Naive B cell (primary cell): ENCODE results near the gene SDHB. TPM values are rescaled to one million over a fixed set of nuclear protein-coding genes. Genes with fewer than 3 reads are reported as not detected.

Experiments
- ATAC-seq, 2 donors: fragments of 150-1000 bp; cut with Tn5 transposase; 2 replicates each; pipeline ENCODE4 v1.10.0; 2021; ENCODE audit warnings: low read depth in 2 of 2, mild to moderate bottlenecking in 2 of 2, moderate library complexity in 2 of 2
- DNase-seq: peaks from one replicate; pipeline ENCODE4 v3.0.0; 2022
- H3K27ac Mint-ChIP-seq, 6 donors: one replicate each; pipeline ENCODE4 v1.8.0; 2020 to 2022; ENCODE audit warnings: mild to moderate bottlenecking in 6 of 6, mixed read lengths in 6 of 6, moderate library complexity in 5 of 6, inconsistent platforms in 2 of 6
- H3K27me3 Mint-ChIP-seq, 3 donors: one replicate each; pipeline ENCODE4 v1.8.0; 2021 to 2022; ENCODE audit warnings: mixed read lengths in 3 of 3, mild to moderate bottlenecking in 1 of 3
- H3K36me3 Mint-ChIP-seq, 2 donors: one replicate each; pipeline ENCODE4 v1.8.0; 2020 to 2022; ENCODE audit warnings: mixed read lengths in 2 of 2, inconsistent platforms in 1 of 2, mild to moderate bottlenecking in 1 of 2
- H3K4me1 Mint-ChIP-seq, 3 donors: one replicate each; pipeline ENCODE4 v1.8.0; 2020 to 2022; ENCODE audit warnings: mixed read lengths in 3 of 3, inconsistent platforms in 1 of 3, mild to moderate bottlenecking in 1 of 3, moderate library complexity in 1 of 3
- H3K4me3 Mint-ChIP-seq, 8 donors: one replicate each; pipeline ENCODE4 v1.8.0; 2020 to 2022; ENCODE audit warnings: mild to moderate bottlenecking in 8 of 8, mixed read lengths in 8 of 8, moderate library complexity in 8 of 8, inconsistent platforms in 2 of 8
- H3K9me3 Mint-ChIP-seq, 7 donors: one replicate each; pipeline ENCODE4 v1.8.0; 2020 to 2022; ENCODE audit warnings: mixed read lengths in 7 of 7, mild to moderate bottlenecking in 5 of 7, inconsistent platforms in 2 of 7, moderate library complexity in 1 of 7
- polyA plus RNA-seq, 6 donors: library from polyadenylated mRNA; unstranded; fragments of 300-500 nt; fragmentation: Illumina TruSeq; gene quantifications; one replicate each; pipeline ENCODE4 v1.2.3, GENCODE V29; 2021; ENCODE audit warnings: low read depth in 6 of 6

Gene SDHB
- polyA plus RNA-seq, 6 donors from 2014 or later = 133 to 248 (median 150) TPM

GRCh38 chr1:16980473-16981268 is 73.2 kb downstream of the SDHB start, which contains the start of gene MFAP2:
Gene MFAP2 (minus strand): TSS chr1:16980620. CDS start chr1:16978273, 2,347 bp downstream.
- Mint-ChIP-seq H3K27ac (peak within 1 kb of the TSS in 2 of 6 donors; percentile 69 to 93), H3K36me3 (peaks cover 0 to 14% of the 10 kb centered on the region in 2 donors), H3K4me1 (peaks cover 12 to 20% (median 13%) of the 10 kb centered on the region in 3 donors), H3K9me3 (peaks cover 0 to 3% (median 0%) of the 10 kb centered on the region in 7 donors), H3K27me3 (peaks cover 16 to 35% (median 31%) of the 10 kb centered on the region in 3 donors), H3K4me3 (peak within 1 kb of the TSS; percentile 50 to 90 (median 80))
- DNase-seq (no peak), ATAC-seq (peak; percentile 54 to 65)

DNA sequence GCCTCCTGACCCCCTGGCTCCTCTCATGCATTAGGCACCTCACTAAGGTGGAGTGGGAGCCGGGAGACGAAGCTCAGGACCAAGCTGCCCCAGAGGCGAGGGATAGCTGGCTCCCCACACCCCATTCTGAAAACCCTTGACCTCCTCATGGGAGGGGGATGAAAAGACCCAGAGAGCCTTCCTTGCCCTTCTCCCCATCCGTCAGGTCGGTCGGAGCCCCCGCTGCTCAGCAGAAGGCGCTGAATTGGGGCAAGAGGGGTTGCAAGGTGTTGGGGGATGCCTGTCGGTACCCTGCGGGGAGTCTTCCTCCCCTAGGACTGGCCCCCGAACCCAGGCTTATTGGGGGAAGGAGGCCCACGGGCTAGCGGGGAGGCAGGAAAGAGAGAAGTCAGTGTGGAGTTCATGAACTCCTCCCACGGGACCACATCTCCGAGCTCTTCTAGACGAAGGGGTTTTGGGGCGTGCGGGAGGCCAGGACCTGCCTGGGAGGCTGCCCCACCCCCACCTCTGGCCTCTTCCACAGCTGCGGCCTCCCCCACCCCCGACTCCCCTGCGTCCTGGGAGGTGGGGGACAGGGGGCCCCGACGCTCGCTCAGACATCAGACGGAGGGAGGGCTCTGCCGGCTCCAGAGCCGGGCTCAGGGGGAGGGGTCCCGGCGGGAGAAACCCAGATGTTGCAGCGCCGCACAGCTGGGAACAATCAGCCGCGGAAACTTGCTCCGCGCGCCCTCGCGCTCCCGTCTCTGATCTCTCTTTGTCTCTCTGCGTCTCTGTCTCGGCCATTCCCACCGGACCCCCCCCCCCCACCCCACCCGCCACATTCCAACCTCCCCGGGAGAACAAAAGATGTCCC is 74.1 kb downstream of the SDHB start:
- H3K4me1 Mint-ChIP-seq = peaks cover 12 to 20% (median 13%) of the 10 kb centered on the region in 3 donors
- ATAC-seq (no peak), DNase-seq (no peak)
- peaks cover 16 to 35% (median 31%) of the 10 kb centered on the region in 3 donors for H3K27me3 Mint-ChIP-seq
- H3K4me3 Mint-ChIP-seq = peak overlapping the region in 7 of 8 donors; percentile 41 to 83 (median 63)
- no peak overlapping the region for H3K27ac Mint-ChIP-seq
- peaks cover 0 to 3% (median 0%) of the 10 kb centered on the region in 7 donors for H3K9me3 Mint-ChIP-seq
- H3K36me3 Mint-ChIP-seq = peaks cover 0 to 11% of the 10 kb centered on the region in 2 donors

GRCh38 chr1:16978567-16979474 is 75.0 kb downstream of the SDHB start:
- no peak for ATAC-seq
- Mint-ChIP-seq H3K27ac (no peak overlapping the region), H3K27me3 (peaks cover 16 to 34% (median 31%) of the 10 kb centered on the region in 3 donors), H3K36me3 (peaks cover 0 to 11% of the 10 kb centered on the region in 2 donors), H3K4me3 (peak overlapping the region in 1 of 8 donors; percentile 25), H3K9me3 (peaks cover 0 to 3% (median 0%) of the 10 kb centered on the region in 7 donors), H3K4me1 (peaks cover 12 to 20% (median 13%) of the 10 kb centered on the region in 3 donors)
- DNase-seq = no peak

- no peak for ATAC-seq
- H3K4me1 Mint-ChIP-seq = peaks cover 12 to 20% (median 13%) of the 10 kb centered on the region in 3 donors
- peak overlapping the region in 1 of 8 donors; percentile 25 for H3K4me3 Mint-ChIP-seq
- peak overlapping the region in 1 of 6 donors; percentile 49 for H3K27ac Mint-ChIP-seq
- H3K27me3 Mint-ChIP-seq = peaks cover 13 to 27% (median 26%) of the 10 kb centered on the region in 3 donors
- peaks cover 0 to 11% of the 10 kb centered on the region in 2 donors for H3K36me3 Mint-ChIP-seq
- no peak for DNase-seq
- peaks cover 0 to 3% (median 0%) of the 10 kb centered on the region in 7 donors for H3K9me3 Mint-ChIP-seq
These were observed 75.7 kb downstream of the SDHB start for GRCh38 chr1:16978139-16978538.

DNA sequence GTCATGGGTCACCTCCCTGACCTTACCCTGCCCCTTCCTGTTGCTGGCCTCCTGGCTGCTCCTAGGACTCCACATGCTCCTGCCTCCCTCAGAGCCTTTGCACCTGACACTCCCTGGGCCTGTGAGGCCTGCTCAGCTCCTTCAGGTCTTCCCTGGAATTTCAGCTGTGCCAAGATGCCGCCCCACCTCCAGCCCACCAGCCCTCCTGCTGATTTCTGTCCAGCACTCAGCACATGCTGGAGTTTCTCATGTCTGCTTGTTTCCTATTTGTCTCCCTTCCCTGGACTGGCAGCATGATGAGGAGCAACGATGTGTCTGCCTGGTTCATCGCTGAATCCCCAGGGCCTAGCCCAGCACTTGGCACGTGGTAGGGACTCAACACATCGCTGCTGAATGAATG is 76.5 kb downstream of the SDHB start:
- Mint-ChIP-seq H3K27ac (no peak overlapping the region), H3K36me3 (peaks cover 0 to 11% of the 10 kb centered on the region in 2 donors), H3K27me3 (peaks cover 9 to 21% (median 19%) of the 10 kb centered on the region in 3 donors), H3K9me3 (peaks cover 0 to 3% (median 0%) of the 10 kb centered on the region in 7 donors), H3K4me1 (peaks cover 12 to 20% (median 13%) of the 10 kb centered on the region in 3 donors), H3K4me3 (no peak overlapping the region)
- ATAC-seq (no peak), DNase-seq (no peak)

GRCh38 chr1:16976966-16977365 is 76.9 kb downstream of the SDHB start:
- Mint-ChIP-seq H3K27me3 (peaks cover 9 to 21% (median 16%) of the 10 kb centered on the region in 3 donors), H3K4me1 (peaks cover 12 to 20% (median 13%) of the 10 kb centered on the region in 3 donors), H3K27ac (peak overlapping the region in 1 of 6 donors; percentile 32), H3K4me3 (no peak overlapping the region), H3K9me3 (peaks cover 0 to 3% (median 0%) of the 10 kb centered on the region in 7 donors), H3K36me3 (peaks cover 0 to 11% of the 10 kb centered on the region in 2 donors)
- no peak for ATAC-seq
- DNase-seq = no peak

DNA sequence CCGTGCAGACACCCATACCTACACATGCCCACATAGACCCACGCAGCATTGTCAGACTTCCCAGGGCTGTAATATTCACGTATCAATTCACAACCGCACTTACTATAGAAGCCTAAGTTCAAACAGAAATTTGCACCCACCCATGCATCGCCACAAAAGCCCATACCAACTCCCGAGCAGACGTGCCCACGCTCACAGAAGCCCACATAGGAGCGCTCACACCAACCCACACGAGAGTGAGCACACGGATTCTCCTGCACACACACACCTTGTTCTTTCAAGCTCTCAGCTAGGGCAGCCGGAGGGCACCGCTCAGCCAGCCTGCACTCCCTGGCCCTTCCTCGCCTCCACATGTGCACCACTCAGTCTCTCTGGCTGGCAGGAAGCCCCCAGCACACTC is 78.0 kb downstream of the SDHB start:
- Mint-ChIP-seq H3K36me3 (peaks cover 0 to 3% of the 10 kb centered on the region in 2 donors), H3K4me1 (peaks cover 4 to 12% (median 7%) of the 10 kb centered on the region in 3 donors), H3K27ac (peak overlapping the region in 1 of 6 donors; percentile 79), H3K9me3 (peaks cover 0 to 1% (median 0%) of the 10 kb centered on the region in 7 donors), H3K4me3 (no peak overlapping the region), H3K27me3 (peaks cover under 1 to 14% (median 5%) of the 10 kb centered on the region in 3 donors)
- no peak for DNase-seq
- ATAC-seq = no peak

DNA sequence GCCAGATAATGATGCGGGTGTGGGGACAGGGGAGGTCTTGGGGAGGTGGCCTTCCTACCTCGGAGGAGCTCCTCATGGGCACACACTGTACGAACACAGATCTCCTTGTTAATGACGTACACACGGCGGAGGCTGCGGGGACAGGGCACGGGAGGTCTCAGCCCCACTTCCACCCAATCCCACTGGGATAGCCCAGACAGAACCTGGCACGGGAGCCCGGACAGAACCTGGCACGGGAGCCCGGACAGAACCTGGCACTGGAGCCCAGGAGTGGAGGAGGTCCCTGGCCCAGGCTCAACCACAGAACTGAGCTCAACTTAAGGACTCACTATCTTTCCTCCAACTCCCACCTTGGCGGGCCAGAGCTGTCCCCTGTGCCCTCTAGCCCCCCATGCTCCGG is 78.6 kb downstream of the SDHB start:
- ATAC-seq (no peak), DNase-seq (no peak)
- Mint-ChIP-seq H3K4me3 (no peak overlapping the region), H3K27me3 (peaks cover 0 to 10% (median 0%) of the 10 kb centered on the region in 3 donors), H3K36me3 (no peaks in the 10 kb centered on the region), H3K9me3 (peaks cover 0 to 1% (median 0%) of the 10 kb centered on the region in 7 donors), H3K4me1 (peaks cover 2 to 9% (median 3%) of the 10 kb centered on the region in 3 donors), H3K27ac (no peak overlapping the region)

GRCh38 chr1:16973215-16973614 is 80.6 kb downstream of the SDHB start:
- H3K27ac Mint-ChIP-seq = no peak overlapping the region
- H3K9me3 Mint-ChIP-seq = peaks cover 0 to 1% (median 0%) of the 10 kb centered on the region in 7 donors
- DNase-seq (no peak), ATAC-seq (no peak)
- no peaks in the 10 kb centered on the region for H3K36me3 Mint-ChIP-seq
- no peak overlapping the region for H3K4me3 Mint-ChIP-seq
- no peaks in the 10 kb centered on the region for H3K27me3 Mint-ChIP-seq
- peaks cover 0 to 3% (median 0%) of the 10 kb centered on the region in 3 donors for H3K4me1 Mint-ChIP-seq

DNA sequence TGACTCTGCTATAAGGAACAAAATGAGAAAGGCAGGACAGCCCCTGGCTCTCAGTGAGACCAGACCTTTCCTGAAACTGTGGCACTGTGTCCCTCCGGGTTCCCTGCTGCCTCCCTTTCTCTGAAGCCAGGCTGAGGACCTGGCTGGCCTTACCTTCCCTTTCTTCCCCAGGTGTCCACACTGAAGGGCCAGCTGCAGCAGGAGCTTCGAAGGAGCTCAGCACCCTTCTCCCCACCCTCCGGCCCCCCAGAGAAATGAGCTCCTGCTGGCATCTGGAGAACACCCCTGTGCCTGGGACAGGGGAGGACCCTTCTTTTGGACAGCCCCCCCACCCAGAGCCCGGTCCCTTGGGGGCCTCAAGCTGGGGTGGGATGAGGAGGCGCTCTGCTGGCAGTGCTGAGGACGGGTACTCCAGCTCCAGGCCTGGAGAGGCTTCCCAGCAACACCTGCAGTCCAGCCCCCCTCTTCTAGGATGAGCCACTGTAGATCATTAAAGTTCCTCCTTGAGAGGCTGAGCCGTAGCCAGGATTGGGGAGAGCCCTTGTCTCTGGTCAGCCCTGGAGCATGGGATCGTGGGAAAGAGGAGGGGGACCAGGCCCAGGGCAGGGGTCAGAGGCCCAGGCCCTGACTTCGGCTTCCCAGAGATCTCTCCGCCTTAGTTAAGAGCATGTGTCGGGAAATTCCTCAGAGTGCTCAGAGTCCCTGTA is 81.5 kb downstream of the SDHB start:
- no peak for ATAC-seq
- H3K4me3 Mint-ChIP-seq = no peak overlapping the region
- H3K9me3 Mint-ChIP-seq = peaks cover 0 to 1% (median 0%) of the 10 kb centered on the region in 7 donors
- H3K27me3 Mint-ChIP-seq = no peaks in the 10 kb centered on the region
- H3K36me3 Mint-ChIP-seq = no peaks in the 10 kb centered on the region
- H3K27ac Mint-ChIP-seq = peak overlapping the region in 2 of 6 donors; percentile 58 to 75
- peaks cover 0 to 3% (median 0%) of the 10 kb centered on the region in 3 donors for H3K4me1 Mint-ChIP-seq
- no peak for DNase-seq

DNA sequence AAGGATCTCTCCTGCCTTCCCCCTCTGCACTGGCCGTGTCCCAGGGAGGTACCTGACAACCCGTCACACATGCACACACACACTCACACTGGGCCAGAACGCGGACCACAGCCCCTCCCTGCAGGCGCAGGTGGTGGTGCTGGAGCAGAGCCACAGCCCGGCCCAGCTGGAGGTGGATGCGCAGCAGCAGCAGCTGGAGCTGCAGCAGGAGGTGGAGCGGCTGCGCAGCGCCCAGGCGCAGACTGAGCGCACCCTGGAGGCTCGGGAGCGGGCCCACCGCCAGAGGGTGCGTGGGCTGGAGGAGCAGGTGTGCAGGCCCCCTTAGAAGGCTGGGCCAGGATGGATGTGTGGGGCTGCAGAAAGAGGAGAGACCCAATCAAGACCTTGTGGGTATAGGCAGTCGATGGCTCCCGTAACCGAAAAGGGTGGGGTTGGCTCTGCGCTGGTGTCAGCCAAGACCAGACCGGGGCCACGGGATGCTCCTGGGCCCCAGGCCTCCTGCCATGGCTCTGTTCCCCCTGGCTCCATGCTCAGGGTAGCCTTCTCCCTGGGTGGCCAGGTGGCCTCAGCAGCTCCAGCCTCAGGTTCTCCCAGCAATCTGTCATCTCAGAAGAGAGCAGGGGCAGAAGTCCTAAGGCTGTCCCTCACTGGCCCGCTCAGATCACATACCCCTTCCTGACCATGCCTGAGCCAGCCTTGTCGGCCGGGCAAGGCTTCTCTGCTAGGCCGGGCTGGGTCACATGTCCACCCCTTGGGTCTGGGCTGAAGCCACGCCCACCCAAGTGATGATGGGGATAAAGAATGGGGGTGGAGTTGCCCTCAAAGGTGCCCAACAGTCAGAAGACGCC is 82.3 kb downstream of the SDHB start:
- ATAC-seq = no peak
- no peak overlapping the region for H3K4me3 Mint-ChIP-seq

More for the DNA sequence above, 82.3 kb downstream of the SDHB start:
- Mint-ChIP-seq H3K4me1 (peaks cover 0 to 3% (median 2%) of the 10 kb centered on the region in 3 donors), H3K9me3 (peaks cover 0 to 1% (median 0%) of the 10 kb centered on the region in 7 donors), H3K27me3 (no peaks in the 10 kb centered on the region), H3K36me3 (no peaks in the 10 kb centered on the region), H3K27ac (peak overlapping the region in 1 of 6 donors; percentile 39)
- DNase-seq = no peak
